ENCODE measurements around the gene C12orf75. TPM values are rescaled to one million over a fixed set of nuclear protein-coding genes. Genes with fewer than 3 reads are reported as not detected.
"Not testable (repeated sequence)": the region's sequence is repeated elsewhere in the genome, so short reads cannot be mapped to it uniquely, and the experiment has no call there.

Gene C12orf75
- total and polyA plus RNA-seq, 4 donors = 75.9 to 661 (median 229) TPM

DNA sequence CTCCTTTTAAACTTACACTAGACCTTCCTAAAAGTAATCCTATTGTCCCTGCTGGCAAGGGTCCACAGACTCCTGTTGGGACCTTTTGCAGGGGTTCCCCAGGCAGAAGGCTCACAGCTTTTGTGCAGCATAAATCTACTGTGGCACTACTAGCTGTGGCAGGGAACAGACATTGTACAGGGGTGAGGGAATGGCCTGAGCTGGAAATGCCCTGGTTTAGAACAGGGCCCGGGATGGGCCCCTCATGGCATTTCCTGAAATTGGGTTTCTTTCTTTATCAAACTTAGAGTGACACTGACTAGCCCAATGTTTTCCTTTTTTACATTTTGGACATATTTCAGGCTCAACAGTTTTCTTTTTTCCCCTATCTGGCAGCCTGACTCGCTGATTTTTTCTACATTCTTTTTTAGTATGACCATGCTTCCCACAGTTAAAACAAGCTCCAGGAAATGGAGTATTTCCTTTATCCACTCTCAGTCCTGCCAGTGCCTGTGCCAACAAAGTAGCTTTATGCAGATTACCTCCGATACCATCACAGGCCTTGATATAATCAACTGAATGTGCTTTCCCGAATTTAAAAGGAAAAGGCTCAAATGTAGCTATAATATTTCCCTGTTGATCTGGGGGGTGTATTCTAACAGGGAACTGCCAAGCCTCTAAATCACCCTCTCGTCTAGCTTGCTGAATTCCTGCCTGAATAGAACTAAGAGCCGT lies 22.7 kb upstream of the C12orf75 start:
- H3K4me1 ChIP-seq (ENCODE audit: control insufficient read depth in 1 of 2, insufficient read depth in 2 of 2, low read length in 2 of 2); DNase-seq; ATAC-seq (ENCODE audit: low FRiP score); H3K4me3 ChIP-seq (ENCODE audit: low read length in 2 of 2); H3K36me3 ChIP-seq (ENCODE audit: control insufficient read depth in 1 of 2, insufficient read depth in 2 of 2, low read length in 1 of 2); H3K27me3 ChIP-seq (ENCODE audit: control insufficient read depth in 1 of 2, insufficient read depth in 2 of 2, low read length in 1 of 2); intact Hi-C loops (cut with DNase I); H3K9me3 ChIP-seq (ENCODE audit: control insufficient read depth, low read length): not testable (repeated sequence)
- peak overlapping the region in 1 of 2 donors; percentile 80 for H3K27ac ChIP-seq (ENCODE audit: low read depth in 1 of 2, low read length in 2 of 2)
- WGBS, 2 donors = 3 to 4% methylated on average over 5 to 6 of the region's 6 CpGs

- DNase-seq; H3K36me3 ChIP-seq (ENCODE audit: control insufficient read depth in 1 of 2, insufficient read depth in 2 of 2, low read length in 1 of 2); H3K4me1 ChIP-seq (ENCODE audit: control insufficient read depth in 1 of 2, insufficient read depth in 2 of 2, low read length in 2 of 2); H3K27me3 ChIP-seq (ENCODE audit: control insufficient read depth in 1 of 2, insufficient read depth in 2 of 2, low read length in 1 of 2); H3K4me3 ChIP-seq (ENCODE audit: low read length in 2 of 2); H3K9me3 ChIP-seq (ENCODE audit: control insufficient read depth, low read length); intact Hi-C loops (cut with DNase I); ATAC-seq (ENCODE audit: low FRiP score): not testable (repeated sequence)
- 95 to 99% methylated on average over 4 of the region's 4 CpGs for WGBS, 2 donors
- H3K27ac ChIP-seq (ENCODE audit: low read depth in 1 of 2, low read length in 2 of 2) = peak overlapping the region in 1 of 2 donors; percentile 44
These were observed 21.7 kb upstream of the C12orf75 start for GRCh38 chr12:105308839-105309238.

- H3K27me3 ChIP-seq (ENCODE audit: control insufficient read depth in 1 of 2, insufficient read depth in 2 of 2, low read length in 1 of 2); H3K36me3 ChIP-seq (ENCODE audit: control insufficient read depth in 1 of 2, insufficient read depth in 2 of 2, low read length in 1 of 2); H3K4me1 ChIP-seq (ENCODE audit: control insufficient read depth in 1 of 2, insufficient read depth in 2 of 2, low read length in 2 of 2); H3K4me3 ChIP-seq (ENCODE audit: low read length in 2 of 2); H3K9me3 ChIP-seq (ENCODE audit: control insufficient read depth, low read length); DNase-seq; ATAC-seq (ENCODE audit: low FRiP score); intact Hi-C loops (cut with DNase I); H3K27ac ChIP-seq (ENCODE audit: low read depth in 1 of 2, low read length in 2 of 2): not testable (repeated sequence)
- WGBS, 2 donors = 81 to 93% methylated on average over 3 of the region's 3 CpGs
These were observed 21.1 kb upstream of the C12orf75 start for GRCh38 chr12:105309384-105309783.

DNA sequence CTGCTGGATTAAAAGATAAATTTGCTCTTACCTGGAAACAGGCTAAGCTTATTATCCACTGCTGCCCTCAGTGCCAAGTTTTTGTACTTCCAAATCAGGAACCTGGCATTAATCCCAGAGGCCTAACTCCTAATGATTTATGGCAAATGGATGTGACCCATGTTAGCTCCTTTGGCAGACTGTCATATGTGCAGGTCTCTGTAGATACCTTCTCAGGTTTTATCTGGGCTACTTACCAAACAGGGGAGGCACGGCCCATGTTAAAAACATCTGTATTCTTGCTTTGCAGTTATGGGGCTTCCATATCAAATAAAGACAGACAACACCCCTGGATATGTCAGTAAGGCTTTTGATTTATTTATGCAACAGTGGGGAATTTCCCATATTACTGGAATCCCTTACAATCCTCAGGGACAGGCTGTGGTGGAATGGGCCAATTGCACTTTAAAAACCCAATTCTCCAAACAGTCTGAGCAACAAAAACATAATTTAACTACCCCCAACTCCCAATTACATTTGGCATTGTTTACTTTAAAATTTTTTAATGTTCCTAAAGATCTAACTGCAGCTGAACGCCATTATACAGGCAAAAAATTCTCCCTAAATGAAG lies 19.9 kb upstream of the C12orf75 start:
- H3K4me1 ChIP-seq (ENCODE audit: control insufficient read depth in 1 of 2, insufficient read depth in 2 of 2, low read length in 2 of 2); H3K27me3 ChIP-seq (ENCODE audit: control insufficient read depth in 1 of 2, insufficient read depth in 2 of 2, low read length in 1 of 2); intact Hi-C loops (cut with DNase I); H3K36me3 ChIP-seq (ENCODE audit: control insufficient read depth in 1 of 2, insufficient read depth in 2 of 2, low read length in 1 of 2); H3K27ac ChIP-seq (ENCODE audit: low read depth in 1 of 2, low read length in 2 of 2); H3K4me3 ChIP-seq (ENCODE audit: low read length in 2 of 2); DNase-seq; ATAC-seq (ENCODE audit: low FRiP score); H3K9me3 ChIP-seq (ENCODE audit: control insufficient read depth, low read length): not testable (repeated sequence)
- 51 to 60% methylated on average over 2 of the region's 2 CpGs for WGBS, 2 donors

DNA sequence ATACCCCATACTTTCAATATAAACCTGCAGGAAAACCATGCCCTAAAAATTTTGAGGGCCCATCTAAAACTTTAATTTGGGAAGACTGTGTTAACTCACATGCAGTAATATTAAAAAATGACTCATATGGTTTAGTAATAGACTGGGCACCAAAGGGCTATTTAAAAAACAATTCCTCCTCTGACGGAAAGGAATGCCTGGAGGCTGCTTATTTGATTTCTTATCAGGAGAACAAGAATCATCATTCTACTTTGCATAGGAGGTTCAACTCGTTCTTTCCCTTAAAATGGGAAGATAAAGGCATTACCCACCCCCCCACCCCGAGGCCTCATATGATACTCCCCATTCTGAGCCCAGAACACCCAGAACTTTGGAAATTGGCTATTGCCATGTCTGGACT lies 18.6 kb upstream of the C12orf75 start:
- H3K9me3 ChIP-seq (ENCODE audit: control insufficient read depth, low read length); DNase-seq; ATAC-seq (ENCODE audit: low FRiP score); intact Hi-C loops (cut with DNase I); H3K4me1 ChIP-seq (ENCODE audit: control insufficient read depth in 1 of 2, insufficient read depth in 2 of 2, low read length in 2 of 2); H3K4me3 ChIP-seq (ENCODE audit: low read length in 2 of 2); H3K27me3 ChIP-seq (ENCODE audit: control insufficient read depth in 1 of 2, insufficient read depth in 2 of 2, low read length in 1 of 2); H3K27ac ChIP-seq (ENCODE audit: low read depth in 1 of 2, low read length in 2 of 2); H3K36me3 ChIP-seq (ENCODE audit: control insufficient read depth in 1 of 2, insufficient read depth in 2 of 2, low read length in 1 of 2): not testable (repeated sequence)
- WGBS, 2 donors = 19 to 31% methylated on average over 3 of the region's 3 CpGs

DNA sequence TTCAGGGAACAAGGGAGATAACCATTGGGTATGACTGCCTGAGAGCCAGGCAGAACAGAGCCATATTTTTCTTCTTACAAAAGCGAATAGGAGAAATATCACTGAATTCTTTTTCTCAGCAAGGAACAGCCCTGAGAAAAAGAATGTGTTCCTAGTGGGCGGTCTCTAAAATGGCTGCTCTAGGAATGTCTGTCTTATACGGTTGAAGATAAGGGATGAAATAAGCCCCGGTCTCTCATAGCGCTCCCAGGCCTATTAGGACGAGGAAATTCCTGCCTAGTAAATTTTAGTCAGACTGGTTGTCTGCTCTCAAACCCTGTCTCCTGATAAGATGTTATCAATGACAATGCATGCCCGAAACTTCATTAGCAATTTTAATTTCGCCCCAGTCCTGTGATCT lies 16.7 kb upstream of the C12orf75 start:
- ATAC-seq (ENCODE audit: low FRiP score); H3K27ac ChIP-seq (ENCODE audit: low read depth in 1 of 2, low read length in 2 of 2); H3K9me3 ChIP-seq (ENCODE audit: control insufficient read depth, low read length); DNase-seq; intact Hi-C loops (cut with DNase I); H3K4me3 ChIP-seq (ENCODE audit: low read length in 2 of 2); H3K4me1 ChIP-seq (ENCODE audit: control insufficient read depth in 1 of 2, insufficient read depth in 2 of 2, low read length in 2 of 2); H3K27me3 ChIP-seq (ENCODE audit: control insufficient read depth in 1 of 2, insufficient read depth in 2 of 2, low read length in 1 of 2); H3K36me3 ChIP-seq (ENCODE audit: control insufficient read depth in 1 of 2, insufficient read depth in 2 of 2, low read length in 1 of 2): not testable (repeated sequence)
- WGBS, 2 donors = 87% methylated on average over 8 of the region's 8 CpGs

- H3K9me3 ChIP-seq (ENCODE audit: control insufficient read depth, low read length) = no peaks in the 10 kb centered on the region
- no peak for DNase-seq
- H3K36me3 ChIP-seq (ENCODE audit: control insufficient read depth in 1 of 2, insufficient read depth in 2 of 2, low read length in 1 of 2) = no peaks in the 10 kb centered on the region
- no peak overlapping the region for H3K4me3 ChIP-seq (ENCODE audit: low read length in 2 of 2)
- intact Hi-C loops (cut with DNase I) = no loop called here
- peaks cover 0 to 2% of the 10 kb centered on the region in 2 donors for H3K4me1 ChIP-seq (ENCODE audit: control insufficient read depth in 1 of 2, insufficient read depth in 2 of 2, low read length in 2 of 2)
- no peaks in the 10 kb centered on the region for H3K27me3 ChIP-seq (ENCODE audit: control insufficient read depth in 1 of 2, insufficient read depth in 2 of 2, low read length in 1 of 2)
- H3K27ac ChIP-seq (ENCODE audit: low read depth in 1 of 2, low read length in 2 of 2) = no peak overlapping the region
- no peak for ATAC-seq (ENCODE audit: low FRiP score)
- WGBS, 2 donors = 90 to 94% methylated on average over 2 of the region's 2 CpGs
These were observed 15.4 kb upstream of the C12orf75 start for GRCh38 chr12:105315130-105315529.

GRCh38 chr12:105315726-105316125 lies 14.8 kb upstream of the C12orf75 start:
- Histone ChIP-seq H3K4me3 (ENCODE audit: low read length in 2 of 2) (no peak overlapping the region), H3K9me3 (ENCODE audit: control insufficient read depth, low read length) (no peaks in the 10 kb centered on the region), H3K27me3 (ENCODE audit: control insufficient read depth in 1 of 2, insufficient read depth in 2 of 2, low read length in 1 of 2) (no peaks in the 10 kb centered on the region), H3K27ac (ENCODE audit: low read depth in 1 of 2, low read length in 2 of 2) (no peak overlapping the region), H3K4me1 (ENCODE audit: control insufficient read depth in 1 of 2, insufficient read depth in 2 of 2, low read length in 2 of 2) (peaks cover 0 to 2% of the 10 kb centered on the region in 2 donors), H3K36me3 (ENCODE audit: control insufficient read depth in 1 of 2, insufficient read depth in 2 of 2, low read length in 1 of 2) (no peaks in the 10 kb centered on the region)
- DNase-seq (no peak), ATAC-seq (ENCODE audit: low FRiP score) (no peak)
- 90% methylated on average over 6 of the region's 6 CpGs for WGBS, 2 donors
- intact Hi-C loops (cut with DNase I) = no loop called here

All from aorta (tissue), 5 donors.